Brain microvascular endothelial cell (primary cell): ENCODE results near the gene PRDM5.
"Not testable (repeated sequence)": the region's sequence is repeated elsewhere in the genome, so short reads cannot be mapped to it uniquely, and the experiment has no call there.

ENCODE experiments used
- DNase-seq: peaks from one replicate; pipeline ENCODE4 v3.0.0-alpha.2; 2020
- H3K27ac ChIP-seq: fragments of 250-450 bp; sonication (Bioruptor Pico); 2 replicates; pipeline ENCODE4 v1.5.1; 2020; ENCODE audit warnings: mild to moderate bottlenecking, moderate library complexity
- H3K27me3 ChIP-seq: fragments of 250-450 bp; sonication (Bioruptor Pico); replicated peaks from 2 replicates; pipeline ENCODE4 v1.5.1; 2020; ENCODE audit warnings: mild to moderate bottlenecking
- H3K36me3 ChIP-seq: fragments of 250-450 bp; sonication (Bioruptor Pico); replicated peaks from 2 replicates; pipeline ENCODE4 v1.5.1; 2020; ENCODE audit warnings: mild to moderate bottlenecking
- H3K4me3 ChIP-seq: 2 replicates; pipeline ENCODE4 v1.5.1; 2011; ENCODE audit warnings: low read depth, mild to moderate bottlenecking, control low read depth, low read length, moderate library complexity
- CTCF ChIP-seq: IDR thresholded peaks from 2 replicates; pipeline ENCODE4 v1.5.1; 2011; ENCODE audit warnings: low read depth, mild to moderate bottlenecking, moderate library complexity, low read length, control low read depth, inconsistent platforms; ENCODE audit errors: missing control alignments
- in situ Hi-C: cut with HindIII; loops from 2 replicates; pipeline ENCODE4 v1.10.0; 2017; ENCODE audit warnings: low sequenced_read_pairs, low pct_ligation_motif_present

Gene PRDM5

DNA sequence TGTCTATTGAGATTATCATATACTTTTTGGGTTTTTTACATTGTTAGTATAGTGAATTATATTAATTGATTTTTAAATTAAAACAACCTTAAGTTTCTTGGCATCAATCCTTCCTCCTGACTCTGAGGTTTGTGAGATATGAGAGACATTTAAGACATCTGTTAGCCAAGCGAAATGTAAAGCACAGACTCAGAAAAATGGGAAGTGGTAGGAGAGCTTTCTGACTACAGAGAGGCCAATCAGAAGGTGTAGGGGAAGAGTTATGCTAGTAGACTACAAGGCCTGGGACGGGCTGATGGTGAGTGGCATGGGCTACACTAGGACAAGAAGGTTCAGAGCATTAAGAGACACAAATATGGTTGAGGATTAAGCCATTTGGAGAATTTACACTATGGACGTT is 255.4 kb downstream of the PRDM5 start:
- DNase-seq, result no peak
- Histone ChIP-seq H3K27ac (no peak overlapping the region), H3K27me3 (no peaks in the 10 kb centered on the region), H3K4me3 (no peak overlapping the region), H3K36me3 (no peaks in the 10 kb centered on the region)
- in situ Hi-C loops, result no loop called here
- TF ChIP-seq CTCF, result no peak

DNA sequence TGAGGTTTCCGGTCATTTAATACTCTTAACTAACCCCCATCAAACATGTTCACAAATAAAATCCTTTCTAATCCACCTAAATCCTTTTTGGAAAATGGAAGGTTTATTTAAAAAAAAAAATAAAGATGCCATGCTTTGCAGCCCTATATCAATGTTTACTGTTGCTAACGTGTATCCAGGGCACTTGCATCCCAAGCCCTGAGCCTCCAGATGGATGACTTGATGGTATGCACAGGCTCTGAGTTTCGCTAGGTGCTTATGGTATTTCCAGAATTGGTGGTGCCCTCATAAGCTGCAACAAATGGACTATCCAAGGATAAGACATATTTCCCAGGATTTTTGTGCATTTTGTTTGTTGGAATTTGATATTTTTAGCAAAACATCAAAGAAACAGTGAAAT is 257.7 kb downstream of the PRDM5 start:
- H3K27ac ChIP-seq, result no peak overlapping the region
- H3K4me3 ChIP-seq, result no peak overlapping the region
- in situ Hi-C loops, result no loop called here
- no peaks in the 10 kb centered on the region for H3K27me3 ChIP-seq
- no peak for DNase-seq
- TF ChIP-seq CTCF, result no peak
- no peaks in the 10 kb centered on the region for H3K36me3 ChIP-seq

- no peak overlapping the region for H3K27ac ChIP-seq
- TF ChIP-seq CTCF, result no peak
- DNase-seq, result no peak
- H3K4me3 ChIP-seq, result no peak overlapping the region
- H3K27me3 ChIP-seq, result no peaks in the 10 kb centered on the region
- no peaks in the 10 kb centered on the region for H3K36me3 ChIP-seq
- in situ Hi-C loops, result no loop called here
Measured at GRCh38 chr4:120659616-120660170, 262.8 kb downstream of the PRDM5 start.

DNA sequence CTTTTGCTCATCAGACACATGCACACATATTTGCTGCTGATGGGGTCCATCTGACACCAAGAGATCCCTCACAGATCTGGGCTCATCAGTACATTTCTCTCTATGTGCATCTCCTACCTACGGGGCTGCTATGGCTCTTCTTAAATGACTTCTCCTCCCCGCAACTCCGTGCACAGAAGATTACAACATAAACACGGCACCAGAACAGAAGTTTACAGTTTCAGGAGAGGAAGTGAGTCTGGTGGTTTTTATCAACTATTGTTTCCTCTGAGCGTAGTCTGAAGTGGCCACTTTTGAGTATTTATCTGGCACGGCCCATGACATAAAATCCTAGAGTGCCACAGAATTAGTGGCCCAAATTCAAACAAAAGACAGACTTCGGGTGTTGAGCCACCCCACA is 263.8 kb downstream of the PRDM5 start:
- Histone ChIP-seq H3K27me3 (no peaks in the 10 kb centered on the region), H3K36me3 (no peaks in the 10 kb centered on the region), H3K4me3 (no peak overlapping the region), H3K27ac (no peak overlapping the region)
- in situ Hi-C loops, result no loop called here
- DNase-seq, result no peak
- TF ChIP-seq CTCF, result no peak

GRCh38 chr4:120653804-120654573 is 268.5 kb downstream of the PRDM5 start:
- DNase-seq, result no peak
- TF ChIP-seq CTCF, result no peak
- Histone ChIP-seq H3K27ac (no peak overlapping the region), H3K27me3 (no peaks in the 10 kb centered on the region), H3K36me3 (no peaks in the 10 kb centered on the region), H3K4me3 (no peak overlapping the region)
- in situ Hi-C loops, result no loop called here

- in situ Hi-C loops, H3K27me3 ChIP-seq: not testable (repeated sequence)
Measured at GRCh38 chr4:120648336-120648735, 274.2 kb downstream of the PRDM5 start.

More at GRCh38 chr4:120648336-120648735, 274.2 kb downstream of the PRDM5 start:
- not testable (repeated sequence) for H3K36me3 ChIP-seq, DNase-seq, H3K4me3 ChIP-seq, H3K27ac ChIP-seq
